GM18505 (cell line): Measurements from ENCODE around the gene UGT1A9.
"Not testable (repeated sequence)": the region's sequence is repeated elsewhere in the genome, so short reads cannot be mapped to it uniquely, and the experiment has no call there.

ENCODE experiments used
- ATAC-seq: cut with Tn5 transposase; IDR thresholded peaks from one replicate; pipeline ENCODE4 v1.9.1; 2021; ENCODE audit not compliant: unreplicated experiment
- POLR2A ChIP-seq: IDR thresholded peaks from 4 replicates; pipeline ENCODE4 v1.6.1; 2011; ENCODE audit warnings: borderline replicate concordance; ENCODE audit not compliant: insufficient read depth, insufficient read length; ENCODE audit errors: extremely low read depth

UGT1A9 gene

GRCh38 chr2:233747283-233747544, 75.5 kb downstream of the UGT1A9 start:
- no peak for TF ChIP-seq POLR2A
- ATAC-seq: no peak

- ATAC-seq: not testable (repeated sequence)
Observed at GRCh38 chr2:233750689-233751088, 79.0 kb downstream of the UGT1A9 start.

GRCh38 chr2:233751212-233752009, 79.7 kb downstream of the UGT1A9 start:
- not testable (repeated sequence) for ATAC-seq

GRCh38 chr2:233754872-233755611, 83.3 kb downstream of the UGT1A9 start:
- no peak for ATAC-seq
- no peak for TF ChIP-seq POLR2A

- ATAC-seq: no peak
- TF ChIP-seq POLR2A: no peak
Observed at GRCh38 chr2:233756429-233757081, 84.9 kb downstream of the UGT1A9 start.

GRCh38 chr2:233758141-233758540, 86.4 kb downstream of the UGT1A9 start:
- TF ChIP-seq POLR2A: no peak
- ATAC-seq: no peak

- no peak for TF ChIP-seq POLR2A
- ATAC-seq: no peak
Observed at GRCh38 chr2:233758849-233759248, 87.2 kb downstream of the UGT1A9 start.

- no peak for ATAC-seq
- no peak for TF ChIP-seq POLR2A
Observed at GRCh38 chr2:233760043-233760442, 88.3 kb downstream of the UGT1A9 start, which contains the start of gene UGT1A1. Gene UGT1A1, plus strand, starts transcription at chr2:233760270. Its CDS starts 18 bp downstream, at chr2:233760288.

- no peak for ATAC-seq
Observed at GRCh38 chr2:233761040-233761769, 89.5 kb downstream of the UGT1A9 start.

GRCh38 chr2:233764264-233764663, 92.6 kb downstream of the UGT1A9 start:
- no peak for ATAC-seq
- no peak for TF ChIP-seq POLR2A

More at GRCh38 chr2:233761040-233761769, 89.5 kb downstream of the UGT1A9 start:
- no peak for TF ChIP-seq POLR2A

- TF ChIP-seq POLR2A: no peak
- no peak for ATAC-seq
Observed at GRCh38 chr2:233764761-233765160, 93.1 kb downstream of the UGT1A9 start.

- TF ChIP-seq POLR2A: no peak
- no peak for ATAC-seq
Observed at GRCh38 chr2:233766416-233766815, 94.7 kb downstream of the UGT1A9 start.

- ATAC-seq: no peak
- TF ChIP-seq POLR2A: no peak
Observed at GRCh38 chr2:233768076-233768475, 96.4 kb downstream of the UGT1A9 start.

- ATAC-seq: no peak
- TF ChIP-seq POLR2A: no peak
Observed at GRCh38 chr2:233769260-233769659, 97.6 kb downstream of the UGT1A9 start.

- TF ChIP-seq POLR2A: no peak
- no peak for ATAC-seq
Observed at GRCh38 chr2:233772153-233772552, 100.5 kb downstream of the UGT1A9 start.
